HG03439 (cell line): ENCODE data around the gene NCMAP.
"Not testable (repeated sequence)": the region's sequence is repeated elsewhere in the genome, so short reads cannot be mapped to it uniquely, and the experiment has no call there.

Source experiments
- ATAC-seq: cut with Tn5 transposase; IDR thresholded peaks from one replicate; pipeline ENCODE4 v1.9.1; 2021; ENCODE audit warnings: mild to moderate bottlenecking, moderate library complexity; ENCODE audit not compliant: unreplicated experiment

Gene NCMAP

DNA sequence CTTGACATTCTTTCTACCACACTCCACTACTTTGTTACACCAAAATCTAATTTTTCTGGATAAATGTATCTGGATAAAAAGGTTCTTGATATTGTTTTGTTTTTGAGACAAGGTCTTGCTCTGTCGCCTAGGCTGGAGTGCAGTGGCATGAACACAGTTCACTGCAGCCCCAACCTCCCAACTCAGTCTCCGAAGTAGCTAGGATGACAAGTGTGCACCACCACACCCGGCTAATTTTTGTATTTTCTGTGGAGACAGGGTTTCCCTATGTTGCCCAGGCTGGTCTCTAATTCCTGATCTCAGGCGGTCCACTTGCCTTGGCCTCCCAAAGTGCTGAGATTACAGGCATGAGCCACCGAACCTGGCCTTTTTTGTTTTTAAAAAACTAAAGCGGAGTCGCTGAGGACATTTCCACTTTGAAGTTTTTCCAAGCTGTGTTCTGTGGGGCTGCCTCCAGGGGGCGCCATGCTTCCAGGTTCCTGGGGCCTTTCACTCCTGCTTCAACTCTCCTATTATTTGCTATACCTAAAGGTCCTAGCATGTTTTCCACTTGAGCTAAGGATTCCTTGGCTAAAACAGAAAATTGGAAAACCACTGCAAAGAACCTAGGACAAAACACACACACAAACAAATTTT, 14.1 kb upstream of the NCMAP start:
- ATAC-seq, result no peak

- no peak for ATAC-seq
Measured at GRCh38 chr1:24544239-24544638, 11.6 kb upstream of the NCMAP start.

DNA sequence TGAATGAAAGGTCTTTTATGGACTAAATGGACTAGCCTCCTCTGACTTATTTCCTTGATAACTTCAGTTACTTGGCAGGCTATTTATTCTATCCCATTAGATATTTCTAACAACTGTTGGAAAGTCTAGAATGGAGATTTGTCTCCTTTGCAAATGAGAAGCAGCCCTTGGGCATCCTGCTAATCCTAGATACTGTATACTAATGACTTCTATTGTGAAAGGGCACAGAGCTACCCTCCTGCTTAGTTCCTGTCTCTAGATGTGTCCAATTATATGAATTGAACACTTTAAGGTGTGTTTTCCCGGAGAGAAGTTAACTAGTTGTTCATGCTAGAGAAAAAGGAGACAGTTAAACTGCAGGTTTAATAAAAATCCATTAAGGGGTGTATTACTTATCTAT, 10.2 kb upstream of the NCMAP start:
- ATAC-seq, result no peak

- ATAC-seq, result no peak
Measured at GRCh38 chr1:24547195-24547594, 8.7 kb upstream of the NCMAP start.

- ATAC-seq, result no peak
Measured at GRCh38 chr1:24548070-24548469, 7.8 kb upstream of the NCMAP start.

DNA sequence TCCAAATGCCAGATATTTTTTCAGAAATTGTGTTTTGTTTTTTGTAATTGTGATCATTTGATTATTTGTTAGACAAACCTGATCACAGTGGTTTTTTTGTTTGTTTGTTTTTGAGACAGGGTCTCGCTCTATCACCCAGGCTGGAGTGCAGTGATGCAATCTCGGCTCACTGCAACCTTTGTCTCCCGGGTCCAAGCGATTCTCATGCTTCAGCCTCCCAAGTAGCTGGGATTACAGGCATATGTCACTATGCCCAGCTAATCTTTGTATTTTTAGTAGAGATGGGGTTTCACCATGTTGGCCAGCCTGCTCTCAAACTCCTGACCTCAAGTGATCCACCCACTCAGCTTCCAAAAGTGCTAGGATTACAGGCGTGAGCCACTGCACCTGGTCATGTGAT, 6.7 kb upstream of the NCMAP start:
- ATAC-seq, result not testable (repeated sequence)

DNA sequence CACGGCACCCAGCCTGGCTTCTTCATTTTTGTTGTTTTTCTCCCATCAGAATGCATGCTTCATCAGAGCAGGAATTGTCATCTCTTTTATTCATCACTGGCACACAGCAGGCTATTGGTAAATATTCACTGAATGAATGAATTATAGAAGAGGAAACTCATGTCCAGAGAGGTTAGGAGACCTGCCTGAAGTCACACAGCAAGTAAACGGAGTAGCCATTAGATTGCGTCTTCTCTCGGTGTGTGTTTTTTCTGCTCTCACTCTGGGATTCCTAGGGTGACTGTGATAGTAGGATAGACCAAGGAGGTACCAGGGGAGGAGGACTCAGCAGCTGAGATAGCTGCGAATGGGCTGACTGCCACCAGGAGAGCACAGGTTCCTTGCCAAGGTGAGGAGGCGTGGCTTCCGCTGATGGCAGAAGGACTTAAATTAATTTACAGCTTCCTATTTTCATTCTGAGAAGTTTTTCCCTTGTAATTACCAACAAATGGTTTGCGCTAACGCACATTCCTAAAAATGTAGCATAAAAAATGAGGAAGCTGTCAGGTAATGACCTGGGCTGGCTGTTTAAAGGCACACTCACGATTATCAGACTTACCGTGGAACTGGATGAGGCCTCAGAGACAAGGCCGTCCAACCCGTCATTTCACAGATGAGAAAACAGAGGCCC, 4.5 kb upstream of the NCMAP start:
- ATAC-seq, result no peak

- no peak for ATAC-seq
Measured at GRCh38 chr1:24551960-24552571, 3.8 kb upstream of the NCMAP start.

GRCh38 chr1:24553931-24554330, 2.0 kb upstream of the NCMAP start:
- ATAC-seq, result no peak

DNA sequence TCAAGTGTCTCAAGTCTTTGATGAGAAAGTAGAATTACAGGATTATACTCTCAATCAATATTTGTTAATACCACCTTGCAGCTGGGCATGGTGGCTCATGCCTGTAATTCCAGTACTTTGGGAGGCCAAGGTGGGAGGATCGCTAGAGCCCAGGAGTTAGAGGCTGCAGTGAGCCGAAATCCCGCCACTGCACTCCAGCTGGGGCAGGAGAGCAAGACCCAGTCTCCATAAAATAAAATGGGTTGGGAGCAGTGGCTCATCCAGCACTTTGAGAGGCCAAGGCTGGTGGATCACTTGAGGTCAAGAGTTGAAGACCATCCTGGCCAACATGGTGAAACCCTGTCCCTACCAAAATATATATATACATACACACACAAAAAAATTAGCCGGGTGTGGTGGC, 1.2 kb upstream of the NCMAP start:
- no peak for ATAC-seq

GRCh38 chr1:24556414-24556795, 518 bp downstream of the NCMAP start:
- ATAC-seq, result no peak

GRCh38 chr1:24557220-24557619, 1.3 kb downstream of the NCMAP start:
- ATAC-seq, result no peak

DNA sequence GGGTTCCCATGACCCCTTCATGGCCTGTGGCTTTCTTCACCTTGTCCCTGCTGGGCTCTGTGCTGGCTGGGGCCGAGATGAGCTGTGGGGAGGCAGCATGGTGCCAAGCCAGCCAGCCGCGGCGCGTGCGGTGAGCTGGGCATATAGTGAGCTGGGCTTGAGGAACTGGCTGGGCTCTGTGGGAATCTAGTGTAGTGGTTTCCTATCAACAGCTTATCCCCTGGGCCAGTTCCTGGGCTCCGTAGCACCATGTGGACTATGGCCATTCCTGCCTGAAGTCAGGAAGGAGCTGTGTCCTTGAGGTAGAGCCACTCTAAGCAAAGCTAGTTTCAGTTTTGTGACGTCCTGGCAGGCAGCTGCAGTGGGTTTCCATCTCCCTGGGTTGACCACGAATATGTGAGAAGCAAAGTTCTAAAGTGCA, 1.8 kb downstream of the NCMAP start:
- ATAC-seq, result no peak

- no peak for ATAC-seq
Measured at GRCh38 chr1:24558455-24558854, 2.6 kb downstream of the NCMAP start.

- ATAC-seq, result no peak
Measured at GRCh38 chr1:24558902-24559791, 3.3 kb downstream of the NCMAP start.

DNA sequence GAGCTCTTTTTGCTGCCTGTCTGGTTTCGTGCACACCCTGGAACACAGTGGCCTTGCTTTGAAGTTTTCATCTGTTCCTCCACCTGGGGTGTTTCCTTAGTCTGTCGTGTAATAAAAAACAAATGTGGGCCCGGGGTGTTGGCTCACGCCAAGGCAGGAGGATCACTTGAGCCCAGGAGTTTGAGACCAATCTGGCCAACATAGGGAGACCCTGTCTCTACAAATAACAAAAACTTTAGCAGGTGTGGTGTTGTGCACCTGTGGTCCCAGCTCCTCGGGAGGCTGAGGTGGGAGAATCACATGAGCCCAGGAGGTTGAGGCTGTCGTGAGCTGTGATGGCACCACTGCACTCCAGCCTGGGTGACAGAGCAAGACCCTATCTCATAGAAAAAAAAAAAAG, 4.5 kb downstream of the NCMAP start:
- ATAC-seq, result no peak

- no peak for ATAC-seq
Measured at GRCh38 chr1:24562625-24563024, 6.7 kb downstream of the NCMAP start.

DNA sequence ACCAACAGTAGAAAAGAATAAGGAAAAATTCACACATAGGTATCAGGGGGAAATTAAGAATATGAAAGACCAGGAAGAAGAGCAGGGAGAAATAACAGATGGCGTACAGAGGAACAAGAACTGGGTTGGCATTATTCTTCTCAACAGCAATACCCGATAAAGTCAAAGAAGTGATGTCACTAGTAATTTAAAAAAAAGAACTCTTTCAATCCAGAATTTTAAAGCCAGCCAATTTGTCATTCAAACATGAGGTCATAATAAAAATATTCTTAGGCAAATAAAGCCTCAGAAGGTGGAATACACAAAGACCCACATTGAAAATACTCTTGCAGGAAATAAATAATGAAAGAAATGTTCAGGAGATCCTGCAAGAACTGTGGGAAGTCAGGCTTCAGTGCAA, 8.8 kb downstream of the NCMAP start:
- no peak for ATAC-seq

GRCh38 chr1:24566236-24566867, 10.5 kb downstream of the NCMAP start:
- ATAC-seq, result no peak

- ATAC-seq, result no peak
Measured at GRCh38 chr1:24567792-24568388, 12.0 kb downstream of the NCMAP start.

GRCh38 chr1:24568475-24568874, 12.6 kb downstream of the NCMAP start:
- ATAC-seq, result no peak
